Measurements from ENCODE around the gene KRT12. TPM values are rescaled to one million over a fixed set of nuclear protein-coding genes. Genes with fewer than 3 reads are reported as not detected.

Gene KRT12
- total and polyA plus RNA-seq, 9 of the 15 experiments (the other 6 are each of a cell fraction or from before 2014, with no cell fraction given) = 0.18 to 7.0 (median 2.2) TPM

DNA sequence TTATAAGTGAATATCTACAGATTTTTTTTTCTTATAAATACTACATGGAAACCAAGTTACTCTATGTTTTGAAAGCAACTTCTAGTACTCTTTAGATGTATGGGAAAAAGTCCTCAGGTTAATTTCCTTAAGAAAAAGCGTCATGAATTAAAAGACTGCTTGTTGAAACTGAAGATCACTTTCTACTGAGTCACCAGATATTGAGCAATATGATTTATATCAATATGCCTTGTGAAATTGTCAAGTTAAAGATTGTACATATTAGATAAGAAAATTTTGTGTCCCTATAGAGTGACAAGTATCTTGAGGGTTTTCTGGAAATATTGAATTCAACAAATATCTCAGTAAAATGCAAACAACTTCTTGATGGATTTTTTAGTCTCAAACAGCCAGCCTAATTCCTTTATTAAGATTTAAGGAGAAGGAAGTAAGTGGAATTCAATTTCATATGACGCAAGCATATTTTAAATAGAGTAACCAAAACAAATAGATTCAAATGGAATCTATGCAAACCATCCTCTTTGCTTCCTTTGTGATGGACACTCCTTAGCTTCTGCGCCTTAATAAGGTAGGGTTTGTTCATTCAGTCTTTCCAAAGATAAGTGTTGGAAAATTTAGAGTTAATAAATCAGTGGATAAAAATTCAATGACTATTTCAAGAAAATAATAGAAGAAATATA lies 16.6 kb downstream of the KRT12 start (continued):
- TF ChIP-seq, protein P1, sequence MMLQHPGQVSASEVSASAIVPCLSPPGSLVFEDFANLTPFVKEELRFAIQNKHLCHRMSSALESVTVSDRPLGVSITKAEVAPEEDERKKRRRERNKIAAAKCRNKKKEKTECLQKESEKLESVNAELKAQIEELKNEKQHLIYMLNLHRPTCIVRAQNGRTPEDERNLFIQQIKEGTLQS (IDR thresholded peaks at IDR 0.05) = peak; percentile 43; the same call in 1 of the 2 replicates
- TF ChIP-seq, protein P1 (CRISPR knock-in tag; conservative IDR thresholded peaks at IDR 0.05) = no peak
- TF ChIP-seq TRIM24 (IDR thresholded peaks at IDR 0.05) (peak; percentile 51 to 62; a peak in 2 of 4 replicates), CEBPB (tag; IDR thresholded peaks at IDR 0.05) (peak; percentile 90)

DNA sequence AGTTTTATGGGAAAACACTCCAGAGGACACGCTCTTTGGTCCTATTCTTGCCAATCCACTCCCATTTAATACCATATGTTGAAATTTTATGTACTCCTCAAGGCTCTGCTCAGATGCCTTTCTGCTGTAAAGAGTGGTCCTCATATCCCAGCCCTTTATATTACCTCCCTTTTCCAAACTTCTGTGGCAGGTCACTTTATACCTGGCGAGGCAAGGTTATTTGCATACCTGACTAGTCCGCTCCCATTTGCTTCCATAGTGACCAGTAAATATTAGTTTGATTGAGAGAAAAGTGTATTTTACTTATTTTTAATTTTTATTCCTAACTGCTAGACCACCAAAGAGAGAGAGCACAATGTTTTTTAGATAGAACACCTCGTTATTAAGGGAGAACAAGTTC lies 17.3 kb downstream of the KRT12 start:
- H3K27me3 ChIP-seq (ENCODE audit: control insufficient read depth in 2 of 2, insufficient read depth in 2 of 2, low read length in 2 of 2) = no peaks in the 10 kb centered on the region
- BruUV-seq (replicated peaks) = no TSS peak
- H3K4me2 ChIP-seq (ENCODE audit: insufficient read depth, low read length) = no peak overlapping the region
- ATAC-seq (no peak), FAIRE-seq (no peak), DNase-seq (ENCODE audit: extremely low read depth in 1 of 4, low spot score in 3 of 4) (no peak)
- peak overlapping the region; percentile 32; the same call in 1 of the 2 replicates for H2AFZ ChIP-seq (ENCODE audit: low read depth, low read length)
- H3K9me3 ChIP-seq (replicated peaks; ENCODE audit: control insufficient read depth, insufficient read depth, low read depth, low read length) = no peaks in the 10 kb centered on the region
- WGBS (ENCODE audit: insufficient coverage, low coverage, missing lambda C conversion rate) = 70% methylated on average over 4 of the region's 4 CpGs
- in situ Hi-C loops (cut with MboI) = no loop called here
- H4K20me1 ChIP-seq (replicated peaks; ENCODE audit: control insufficient read depth, insufficient read depth, low read length) = no peaks in the 10 kb centered on the region
- no peak overlapping the region for H3K9ac ChIP-seq (ENCODE audit: insufficient read depth in 1 of 2, low read depth in 2 of 2, low read length in 2 of 2)
- ChIA-PET CTCF (ENCODE audit: low intra/inter-chr PET ratio) (no interaction called here), POLR2A (interaction anchor here (1.2 kb wide), 1 partner anchor 11 kb away, joined by 5 read pairs; no protein-coding TSS in a partner anchor)
- H3K4me3 ChIP-seq = no peak overlapping the region
- no peaks in the 10 kb centered on the region for H3K36me3 ChIP-seq (ENCODE audit: control insufficient read depth, insufficient read depth, low read length)
- H3K27ac ChIP-seq (ENCODE audit: extremely low read depth, low read depth, low read length) = no peak overlapping the region
- TF ChIP-seq SMAD1 (IDR thresholded peaks at IDR 0.05; ENCODE audit: low read depth, low read length, partially characterized antibody) (no peak), ZNF431 (CRISPR knock-in tag; IDR thresholded peaks at IDR 0.05) (no peak), HDAC3 (IDR thresholded peaks at IDR 0.05; ENCODE audit: borderline replicate concordance, partially characterized antibody) (no peak), PYGO2 (tag; IDR thresholded peaks at IDR 0.05) (no peak), JUN (IDR thresholded peaks at IDR 0.05; ENCODE audit: borderline replicate concordance, low read depth, low read length) (no peak), JUN (CRISPR knock-in tag; IDR thresholded peaks at IDR 0.05; ENCODE audit: borderline replicate concordance) (no peak), ZNF239 (CRISPR knock-in tag; IDR thresholded peaks at IDR 0.05) (no peak), HOXB6 (CRISPR knock-in tag; IDR thresholded peaks at IDR 0.05; ENCODE audit: borderline replicate concordance) (no peak), TARDBP (IDR thresholded peaks at IDR 0.05) (no peak), FOXM1 (IDR thresholded peaks at IDR 0.05; ENCODE audit: low read depth) (no peak), FOXM1 (CRISPR knock-in tag; IDR thresholded peaks at IDR 0.05; ENCODE audit: low read depth) (no peak), GTF2E2 (tag; IDR thresholded peaks at IDR 0.05) (no peak), TEAD2 (tag; IDR thresholded peaks at IDR 0.05) (no peak)
- TF ChIP-seq, protein P2, sequence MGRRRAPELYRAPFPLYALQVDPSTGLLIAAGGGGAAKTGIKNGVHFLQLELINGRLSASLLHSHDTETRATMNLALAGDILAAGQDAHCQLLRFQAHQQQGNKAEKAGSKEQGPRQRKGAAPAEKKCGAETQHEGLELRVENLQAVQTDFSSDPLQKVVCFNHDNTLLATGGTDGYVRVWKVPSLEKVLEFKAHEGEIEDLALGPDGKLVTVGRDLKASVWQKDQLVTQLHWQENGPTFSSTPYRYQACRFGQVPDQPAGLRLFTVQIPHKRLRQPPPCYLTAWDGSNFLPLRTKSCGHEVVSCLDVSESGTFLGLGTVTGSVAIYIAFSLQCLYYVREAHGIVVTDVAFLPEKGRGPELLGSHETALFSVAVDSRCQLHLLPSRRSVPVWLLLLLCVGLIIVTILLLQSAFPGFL (CRISPR knock-in tag; IDR thresholded peaks at IDR 0.05) = no peak
- TF ChIP-seq, protein P3, sequence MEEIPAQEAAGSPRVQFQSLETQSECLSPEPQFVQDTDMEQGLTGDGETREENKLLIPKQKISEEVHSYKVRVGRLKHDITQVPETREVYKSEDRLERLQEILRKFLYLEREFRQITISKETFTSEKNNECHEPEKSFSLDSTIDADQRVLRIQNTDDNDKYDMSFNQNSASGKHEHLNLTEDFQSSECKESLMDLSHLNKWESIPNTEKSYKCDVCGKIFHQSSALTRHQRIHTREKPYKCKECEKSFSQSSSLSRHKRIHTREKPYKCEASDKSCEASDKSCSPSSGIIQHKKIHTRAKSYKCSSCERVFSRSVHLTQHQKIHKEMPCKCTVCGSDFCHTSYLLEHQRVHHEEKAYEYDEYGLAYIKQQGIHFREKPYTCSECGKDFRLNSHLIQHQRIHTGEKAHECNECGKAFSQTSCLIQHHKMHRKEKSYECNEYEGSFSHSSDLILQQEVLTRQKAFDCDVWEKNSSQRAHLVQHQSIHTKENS (CRISPR knock-in tag; IDR thresholded peaks at IDR 0.05) = no peak
- peaks cover 0 to 27% of the 10 kb centered on the region in 2 experiments; a peak in 4 of 5 replicates for H3K4me1 ChIP-seq (replicated peaks in 1 of 2; ENCODE audit: control insufficient read depth in 2 of 2, insufficient read depth in 2 of 2, low read length in 2 of 2)
- no peaks in the 10 kb centered on the region for H3K79me2 ChIP-seq (ENCODE audit: control insufficient read depth, insufficient read depth, low read length)
- no peaks in the 10 kb centered on the region for H3K9me1 ChIP-seq (ENCODE audit: control insufficient read depth, insufficient read depth, low read length)
- intact Hi-C loops (cut with micrococcal nuclease) = no loop called here
